Glutamatergic neuron (in vitro differentiated cells): ENCODE measurements around the gene KLK15. TPM values are rescaled to one million over a fixed set of nuclear protein-coding genes. Genes with fewer than 3 reads are reported as not detected.

ENCODE experiments used
- DNase-seq: peaks from one replicate; pipeline ENCODE4 v3.0.0; 2022
- H3K27ac Mint-ChIP-seq: one replicate; pipeline ENCODE4 v1.8.0; 2020; ENCODE audit warnings: mild to moderate bottlenecking, mixed read lengths, inconsistent platforms; ENCODE audit not compliant: unreplicated experiment
- H3K27me3 Mint-ChIP-seq: one replicate; pipeline ENCODE4 v1.8.0; 2020; ENCODE audit warnings: mild to moderate bottlenecking, moderate library complexity, mixed read lengths, inconsistent platforms; ENCODE audit not compliant: unreplicated experiment
- H3K36me3 Mint-ChIP-seq: one replicate; pipeline ENCODE4 v1.8.0; 2020; ENCODE audit warnings: mild to moderate bottlenecking, mixed read lengths, inconsistent platforms; ENCODE audit not compliant: unreplicated experiment
- H3K4me1 Mint-ChIP-seq: one replicate; pipeline ENCODE4 v1.8.0; 2020; ENCODE audit warnings: mild to moderate bottlenecking, low read depth, mixed read lengths, inconsistent platforms; ENCODE audit not compliant: unreplicated experiment
- H3K4me3 Mint-ChIP-seq: one replicate; pipeline ENCODE4 v1.8.0; 2020; ENCODE audit warnings: mild to moderate bottlenecking, mixed read lengths, inconsistent platforms; ENCODE audit not compliant: unreplicated experiment
- H3K9me3 Mint-ChIP-seq: one replicate; pipeline ENCODE4 v1.8.0; 2020; ENCODE audit warnings: mild to moderate bottlenecking, moderate library complexity, mixed read lengths, inconsistent platforms; ENCODE audit not compliant: unreplicated experiment
- CTCF ChIP-seq: fragments of 200-600 bp; sonication (generic); IDR thresholded peaks from one replicate; pipeline ENCODE4 v1.5.0; 2021; ENCODE audit not compliant: partially characterized antibody, unreplicated experiment
- long read RNA-seq: library from polyadenylated mRNA; unstranded; transcript quantifications from one replicate; pipeline ENCODE4 v2.0.0, GENCODE V29; 2020; ENCODE audit not compliant: unreplicated experiment
- total RNA-seq: library from RNA; stranded (reverse); fragmentation: NEBNext Ultra II Directional; extraction: Animal tissue kit (Norgen Biotek cat#: 25700); gene quantifications from one replicate; pipeline ENCODE4 v1.2.1, GENCODE V29; 2021; ENCODE audit not compliant: unreplicated experiment

Gene KLK15
- total RNA-seq, result not detected
- long read RNA-seq, partial matches to known transcripts, result 0 of 1 reads
- long read RNA-seq, other reads (novel, unspliced or antisense), result 1 of 1 reads

- H3K4me1 Mint-ChIP-seq, result peaks cover 2% of the 10 kb centered on the region
- peaks cover 10% of the 10 kb centered on the region for H3K9me3 Mint-ChIP-seq
- H3K36me3 Mint-ChIP-seq, result no peaks in the 10 kb centered on the region
- TF ChIP-seq CTCF, result no peak
- no peak within 1 kb of the TSS for H3K4me3 Mint-ChIP-seq
- no peak for DNase-seq
- peaks cover 8% of the 10 kb centered on the region for H3K27me3 Mint-ChIP-seq
- no peak within 1 kb of the TSS for H3K27ac Mint-ChIP-seq
Observed at GRCh38 chr19:50833117-50833801, at the start of gene KLK15. Gene KLK15, minus strand, starts transcription at chr19:50833574. Its CDS starts 2,082 bp downstream, at chr19:50831492.

- H3K27ac Mint-ChIP-seq, result no peak overlapping the region
- H3K4me3 Mint-ChIP-seq, result no peak overlapping the region
- no peaks in the 10 kb centered on the region for H3K4me1 Mint-ChIP-seq
- H3K9me3 Mint-ChIP-seq, result peaks cover 3% of the 10 kb centered on the region
- H3K27me3 Mint-ChIP-seq, result peaks cover 9% of the 10 kb centered on the region
- H3K36me3 Mint-ChIP-seq, result peaks cover 5% of the 10 kb centered on the region
- TF ChIP-seq CTCF, result no peak
- DNase-seq, result no peak
Observed at GRCh38 chr19:50882188-50882587, 48.8 kb upstream of the KLK15 start.

GRCh38 chr19:50880241-50880640 lies 46.9 kb upstream of the KLK15 start:
- H3K36me3 Mint-ChIP-seq, result peaks cover 5% of the 10 kb centered on the region
- no peak for TF ChIP-seq CTCF
- H3K27me3 Mint-ChIP-seq, result peaks cover 7% of the 10 kb centered on the region
- H3K4me1 Mint-ChIP-seq, result no peaks in the 10 kb centered on the region
- no peak for DNase-seq
- peaks cover 3% of the 10 kb centered on the region for H3K9me3 Mint-ChIP-seq
- H3K27ac Mint-ChIP-seq, result no peak overlapping the region
- no peak overlapping the region for H3K4me3 Mint-ChIP-seq

GRCh38 chr19:50878851-50879250 lies 45.5 kb upstream of the KLK15 start:
- Mint-ChIP-seq H3K27ac (no peak overlapping the region), H3K4me1 (no peaks in the 10 kb centered on the region), H3K9me3 (peaks cover 3% of the 10 kb centered on the region), H3K27me3 (peaks cover 5% of the 10 kb centered on the region), H3K4me3 (no peak overlapping the region), H3K36me3 (peaks cover 5% of the 10 kb centered on the region)
- TF ChIP-seq CTCF, result no peak
- no peak for DNase-seq

- no peak overlapping the region for H3K27ac Mint-ChIP-seq
- H3K4me1 Mint-ChIP-seq, result no peaks in the 10 kb centered on the region
Observed at GRCh38 chr19:50877338-50877737, 44.0 kb upstream of the KLK15 start.

More at GRCh38 chr19:50877338-50877737, 44.0 kb upstream of the KLK15 start:
- H3K27me3 Mint-ChIP-seq, result peaks cover 5% of the 10 kb centered on the region
- H3K36me3 Mint-ChIP-seq, result peaks cover 5% of the 10 kb centered on the region
- peaks cover 3% of the 10 kb centered on the region for H3K9me3 Mint-ChIP-seq
- no peak for DNase-seq
- no peak for TF ChIP-seq CTCF
- H3K4me3 Mint-ChIP-seq, result no peak overlapping the region
